ENCODE data around the gene CXorf58.

- no peak for TF ChIP-seq POLR2A (IDR thresholded peaks at IDR 0.05; ENCODE audit: low read depth, low read length)
- TF ChIP-seq POLR2AphosphoS5 (IDR thresholded peaks at IDR 0.05; ENCODE audit: low read depth, low read length) = no peak
These were observed 23.2 kb downstream of the CXorf58 start for GRCh38 chrX:23930894-23931604.

Data from GM12892 (cell line).